Transverse colon (tissue), 4 donors: ENCODE results near the gene WDR37. TPM values are rescaled to one million over a fixed set of nuclear protein-coding genes. Genes with fewer than 3 reads are reported as not detected.

Source experiments
- DNase-seq: peaks from one replicate; pipeline ENCODE4 v3.0.0-alpha.2; 2019
- H3K27ac ChIP-seq, 4 donors: fragments of 200-600 bp; sonication (generic); 2 replicates each; pipeline ENCODE4 v1.5.1; 2016 to 2018; ENCODE audit warnings: inconsistent platforms in 4 of 4
- H3K27me3 ChIP-seq: fragments of 200-600 bp; sonication (generic); 2 replicates; pipeline ENCODE4 v1.5.1; 2017; ENCODE audit warnings: inconsistent platforms
- H3K36me3 ChIP-seq, 4 donors: fragments of 200-600 bp; sonication (generic); 2 replicates each; pipeline ENCODE4 v1.5.1; 2017 to 2019; ENCODE audit warnings: inconsistent platforms in 4 of 4
- H3K4me1 ChIP-seq, 4 donors: fragments of 200-600 bp; sonication (generic); 2 replicates each; pipeline ENCODE4 v1.5.1; 2017 to 2020; ENCODE audit warnings: inconsistent platforms in 4 of 4
- H3K4me3 ChIP-seq, 4 donors: fragments of 200-600 bp; sonication (generic); 1 replicate in 1 of 4; 2 replicates in 3 of 4; pipeline versions ENCODE4 v1.5.1 to v1.6.1; 2017 to 2019; ENCODE audit warnings: inconsistent platforms in 4 of 4
- H3K9me3 ChIP-seq, 2 donors: fragments of 200-600 bp; sonication (generic); 2 replicates each; pipeline ENCODE4 v1.5.1; 2017 to 2019; ENCODE audit warnings: inconsistent platforms in 2 of 2
- EP300 ChIP-seq: sonication (generic); formaldehyde crosslinking; IDR thresholded peaks from one replicate; pipeline ENCODE4 v1.6.1; 2017; ENCODE audit warnings: antibody characterized with exemption, low read depth
- POLR2A ChIP-seq: fragments of 450-650 bp; IDR thresholded peaks from one replicate; pipeline ENCODE4 v1.6.1; 2016; ENCODE audit warnings: antibody characterized with exemption, mild to moderate bottlenecking, moderate library complexity
- POLR2AphosphoS5 ChIP-seq, 3 donors: sonication (generic); formaldehyde crosslinking; IDR thresholded peaks; one replicate each; pipeline ENCODE4 v1.6.1; 2016; ENCODE audit warnings: antibody characterized with exemption in 3 of 3
- WGBS, 2 donors: methylation state at CpG; one replicate each; pipeline ENCODE4 v1.1.5; 2018; ENCODE audit warnings: low coverage in 1 of 2; 5-methylcytosine and 5-hydroxymethylcytosine counted together
- in situ Hi-C, 4 donors: fragments of 200-750 bp; cut with MboI; loops; one replicate each; pipeline versions ENCODE4 v1.15.0 to v1.15.1; 2017; ENCODE audit warnings: low sequenced_read_pairs in 3 of 4, low pct_ligation_motif_present in 1 of 4, low pct_unique_long_range_greater_than_20kb in 1 of 4
- intact Hi-C: fragments of 100-400 bp; cut with DNase I; formaldehyde crosslinking; loops from one replicate; pipeline ENCODE4 v1.15.1; 2023; ENCODE audit warnings: low total_unique reads
- total RNA-seq, 4 donors: library from RNA; depleted of rRNA; stranded (reverse); fragments of >200 nt; gene quantifications; one replicate each; pipeline ENCODE4 v1.1.0, GENCODE V29; 2016
- TF ChIP-seq, protein P1 (sequence below), 5 experiments: fragments of 200-600 bp in 3 of 5; fragments of 450-650 bp in 2 of 5; sonication (generic) in 3 of 5; IDR thresholded peaks; 1 replicate in 2 of 5; 2 replicates in 3 of 5; pipeline ENCODE4 v1.5.1; 2016 to 2017; ENCODE audit warnings: antibody characterized with exemption in 5 of 5, inconsistent platforms in 3 of 5, mild to moderate bottlenecking in 2 of 5, moderate library complexity in 1 of 5

WDR37 gene
- total RNA-seq, 4 donors from 2014 or later = 14.5 to 22.1 (median 19.7) TPM

DNA sequence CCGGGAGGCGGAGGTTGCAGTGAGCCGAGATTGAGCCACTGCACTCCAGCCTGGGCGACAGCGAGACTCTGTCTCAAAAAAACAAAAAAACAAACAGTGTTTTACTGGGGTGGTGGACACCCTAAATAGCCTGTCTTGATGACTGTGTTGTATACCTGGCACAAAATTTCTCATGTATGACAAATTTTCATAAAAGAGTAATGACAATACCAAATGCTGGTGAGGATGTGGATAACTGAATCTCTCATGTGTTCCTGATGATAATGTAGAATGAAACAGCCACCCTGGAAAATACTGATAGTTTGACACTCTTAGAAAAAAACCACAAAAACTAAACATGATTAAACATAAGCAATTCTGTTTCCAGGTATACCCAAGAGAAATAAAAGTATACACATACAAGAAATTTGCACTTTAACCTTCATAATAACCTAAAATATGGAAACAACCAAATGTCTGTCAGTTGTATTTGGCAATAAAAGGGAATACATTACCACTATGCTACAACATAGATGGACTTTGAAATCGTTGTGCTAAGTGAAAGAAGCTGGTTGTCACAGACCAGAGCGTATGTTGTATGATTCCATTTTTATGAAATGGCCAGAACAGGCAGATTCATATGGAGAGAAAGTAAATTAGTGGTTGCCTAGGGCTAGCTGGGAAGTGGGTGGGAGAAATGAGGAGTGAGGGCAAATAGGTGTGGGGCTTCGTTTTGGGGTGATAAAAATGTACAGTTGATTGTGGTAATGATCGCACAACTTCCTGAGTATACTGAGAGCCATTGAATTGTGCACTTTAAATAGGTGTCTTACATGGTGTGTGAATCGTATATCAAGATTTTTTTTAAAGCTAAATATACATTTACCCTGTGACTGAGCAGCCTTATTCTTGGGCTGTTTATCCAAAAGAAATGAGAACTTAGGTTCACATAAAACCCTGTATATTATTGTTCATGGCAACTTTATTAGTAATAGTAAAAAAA lies 12.5 kb downstream of the WDR37 start:
- Histone ChIP-seq H3K9me3 (no peaks in the 10 kb centered on the region), H3K4me3 (peak overlapping the region in 1 of 4 donors; percentile 18), H3K27me3 (no peaks in the 10 kb centered on the region), H3K4me1 (peaks cover 0 to 5% (median 2%) of the 10 kb centered on the region in 4 donors), H3K27ac (peak overlapping the region; percentile 57 to 73 (median 68)), H3K36me3 (peaks cover 0 to 17% (median 3%) of the 10 kb centered on the region in 4 donors)
- no peak for DNase-seq
- no peak for TF ChIP-seq POLR2A
- TF ChIP-seq, protein P1, sequence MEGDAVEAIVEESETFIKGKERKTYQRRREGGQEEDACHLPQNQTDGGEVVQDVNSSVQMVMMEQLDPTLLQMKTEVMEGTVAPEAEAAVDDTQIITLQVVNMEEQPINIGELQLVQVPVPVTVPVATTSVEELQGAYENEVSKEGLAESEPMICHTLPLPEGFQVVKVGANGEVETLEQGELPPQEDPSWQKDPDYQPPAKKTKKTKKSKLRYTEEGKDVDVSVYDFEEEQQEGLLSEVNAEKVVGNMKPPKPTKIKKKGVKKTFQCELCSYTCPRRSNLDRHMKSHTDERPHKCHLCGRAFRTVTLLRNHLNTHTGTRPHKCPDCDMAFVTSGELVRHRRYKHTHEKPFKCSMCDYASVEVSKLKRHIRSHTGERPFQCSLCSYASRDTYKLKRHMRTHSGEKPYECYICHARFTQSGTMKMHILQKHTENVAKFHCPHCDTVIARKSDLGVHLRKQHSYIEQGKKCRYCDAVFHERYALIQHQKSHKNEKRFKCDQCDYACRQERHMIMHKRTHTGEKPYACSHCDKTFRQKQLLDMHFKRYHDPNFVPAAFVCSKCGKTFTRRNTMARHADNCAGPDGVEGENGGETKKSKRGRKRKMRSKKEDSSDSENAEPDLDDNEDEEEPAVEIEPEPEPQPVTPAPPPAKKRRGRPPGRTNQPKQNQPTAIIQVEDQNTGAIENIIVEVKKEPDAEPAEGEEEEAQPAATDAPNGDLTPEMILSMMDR (IDR thresholded peaks at IDR 0.05) = no peak
- TF ChIP-seq EP300 = no peak
- no peak for TF ChIP-seq POLR2AphosphoS5 (IDR thresholded peaks at IDR 0.05)
- intact Hi-C loops (no loop called here), in situ Hi-C loops (no loop called here)
- WGBS, 2 donors = 48 to 62% methylated on average over 6 to 10 of the region's 10 CpGs

DNA sequence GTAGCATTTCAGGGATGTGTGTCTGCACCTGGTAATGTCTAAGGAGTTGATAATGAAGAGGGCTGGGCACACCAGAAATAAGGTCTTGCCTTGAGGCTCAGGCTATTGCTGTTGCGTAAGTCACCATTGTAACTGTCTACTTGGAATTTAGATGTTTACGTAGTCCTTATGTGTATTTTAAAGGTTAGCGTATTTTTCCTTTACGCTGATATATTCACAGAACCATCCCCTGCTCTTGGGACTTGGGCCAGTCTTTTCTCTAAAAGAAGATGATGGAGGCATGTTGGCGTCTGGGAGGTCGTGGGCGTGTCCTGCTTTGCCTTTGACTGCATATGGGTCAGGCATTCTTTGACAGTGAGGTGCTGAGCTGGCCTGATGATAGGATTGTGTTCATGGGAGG lies 14.7 kb downstream of the WDR37 start:
- Histone ChIP-seq H3K27ac (no peak overlapping the region), H3K27me3 (no peaks in the 10 kb centered on the region), H3K36me3 (peaks cover 0 to 17% (median 5%) of the 10 kb centered on the region in 4 donors), H3K4me3 (no peak overlapping the region), H3K9me3 (no peaks in the 10 kb centered on the region), H3K4me1 (peaks cover 0 to 5% (median 2%) of the 10 kb centered on the region in 4 donors)
- intact Hi-C loops (no loop called here), in situ Hi-C loops (no loop called here)
- TF ChIP-seq, protein P1 (IDR thresholded peaks at IDR 0.05) = no peak
- no peak for TF ChIP-seq POLR2AphosphoS5 (IDR thresholded peaks at IDR 0.05)
- TF ChIP-seq POLR2A = no peak
- TF ChIP-seq EP300 = no peak
- DNase-seq = no peak
- 83 to 87% methylated on average over 7 of the region's 7 CpGs for WGBS, 2 donors

DNA sequence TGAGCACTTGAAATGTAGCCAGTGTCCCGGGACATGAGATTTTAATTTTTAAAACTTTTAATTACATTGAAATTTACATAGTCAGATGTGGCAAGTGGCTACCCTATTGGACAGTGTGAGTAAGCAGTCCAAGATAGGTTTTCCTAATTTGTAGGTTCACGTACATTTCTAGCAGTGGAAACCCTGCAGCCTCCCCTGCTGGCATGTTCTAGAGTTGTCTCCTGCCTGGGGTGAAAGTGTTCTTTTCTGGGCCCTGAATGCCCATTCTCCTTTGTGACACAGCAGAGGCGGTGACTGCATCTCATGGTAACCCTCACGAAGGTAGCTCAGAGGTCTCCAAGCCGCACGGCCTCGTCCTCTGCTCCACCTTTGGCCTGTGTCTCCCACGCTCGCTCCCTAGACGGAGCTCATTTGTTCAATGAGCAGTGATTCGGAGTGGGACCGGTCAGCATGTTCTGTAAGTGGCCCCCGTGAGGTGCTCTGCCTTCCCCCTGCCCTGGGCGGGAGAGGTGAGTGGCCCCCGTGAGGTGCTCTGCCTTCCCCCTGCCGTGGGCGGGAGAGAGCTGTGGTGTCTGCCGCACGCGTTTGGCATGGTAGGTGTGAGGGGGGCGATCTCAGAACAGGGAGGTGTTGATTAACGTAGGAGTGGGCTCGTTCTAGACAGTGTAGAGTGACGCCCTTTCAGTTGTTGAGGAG lies 18.0 kb downstream of the WDR37 start:
- WGBS, 2 donors = 95 to 100% methylated on average over 2 to 24 of the region's 24 CpGs
- H3K4me1 ChIP-seq = peaks cover 3 to 17% (median 8%) of the 10 kb centered on the region in 4 donors
- peaks cover 0 to 28% (median 9%) of the 10 kb centered on the region in 4 donors for H3K36me3 ChIP-seq
- H3K9me3 ChIP-seq = no peaks in the 10 kb centered on the region
- no peaks in the 10 kb centered on the region for H3K27me3 ChIP-seq
- DNase-seq = no peak
- no peak overlapping the region for H3K27ac ChIP-seq
- in situ Hi-C loops (no loop called here), intact Hi-C loops (no loop called here)
- no peak overlapping the region for H3K4me3 ChIP-seq
- TF ChIP-seq EP300 (no peak), POLR2A (no peak), POLR2AphosphoS5 (IDR thresholded peaks at IDR 0.05) (no peak)
- TF ChIP-seq, protein P1 (IDR thresholded peaks at IDR 0.05) = no peak

DNA sequence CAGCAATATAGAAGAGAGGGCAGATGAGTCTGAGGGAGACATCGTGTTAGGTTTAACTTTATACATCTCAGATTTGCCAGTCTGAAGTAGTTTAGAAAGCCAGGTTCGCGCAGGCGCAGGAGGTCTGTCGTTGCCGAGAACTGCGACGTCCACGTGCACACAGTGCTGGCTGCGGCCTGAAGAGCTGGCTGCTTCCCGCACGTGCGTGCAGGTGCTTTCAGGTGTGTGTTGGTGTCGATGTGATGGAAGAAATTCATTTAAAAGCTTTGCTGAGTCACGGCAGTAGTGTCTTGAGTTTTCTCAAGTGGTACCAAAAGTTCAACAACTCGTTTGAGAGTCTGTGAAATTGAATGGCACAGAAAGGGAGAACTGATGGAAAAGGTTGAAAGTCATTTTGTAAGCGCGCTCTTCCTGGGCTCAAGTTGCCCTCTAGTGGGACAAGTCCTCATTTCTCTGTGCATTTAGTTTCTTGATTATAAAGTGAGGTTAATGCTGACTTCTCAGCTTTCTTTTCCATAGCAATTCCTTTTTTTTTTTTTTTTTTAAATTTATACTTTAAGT lies 18.6 kb downstream of the WDR37 start:
- Histone ChIP-seq H3K4me1 (peaks cover 4 to 21% (median 9%) of the 10 kb centered on the region in 4 donors), H3K36me3 (peaks cover 0 to 30% (median 12%) of the 10 kb centered on the region in 4 donors), H3K4me3 (no peak overlapping the region), H3K9me3 (no peaks in the 10 kb centered on the region), H3K27ac (no peak overlapping the region), H3K27me3 (no peaks in the 10 kb centered on the region)
- TF ChIP-seq, protein P1 (IDR thresholded peaks at IDR 0.05) = peak in 3 of 5 experiments; percentile 27 to 30 (median 28)
- TF ChIP-seq POLR2AphosphoS5 (IDR thresholded peaks at IDR 0.05) (no peak), EP300 (no peak), POLR2A (no peak)
- in situ Hi-C loops (no loop called here), intact Hi-C loops (no loop called here)
- 94% methylated on average over 3 to 18 of the region's 18 CpGs for WGBS, 2 donors
- no peak for DNase-seq
